Ishikawa (cell line): ENCODE measurements around the gene CDK6.

Experiments
- NFIC ChIP-seq: IDR thresholded peaks from 2 replicates; pipeline ENCODE4 v1.6.1; 2012
- RAD21 ChIP-seq: IDR thresholded peaks from 2 replicates; pipeline ENCODE4 v1.6.1; 2012; ENCODE audit warnings: low read depth
- TAF1 ChIP-seq: IDR thresholded peaks from 2 replicates; pipeline ENCODE4 v1.6.1; 2012; ENCODE audit warnings: low read depth, mild to moderate bottlenecking

- no peak for TF ChIP-seq RAD21
- no peak for TF ChIP-seq NFIC
- TF ChIP-seq TAF1 = no peak
These were observed 6.3 kb downstream of the CDK6 start for GRCh38 chr7:92830027-92830426.
